ENCODE results near the gene AUTS2. TPM values are rescaled to one million over a fixed set of nuclear protein-coding genes. Genes with fewer than 3 reads are reported as not detected.

Gene AUTS2
- total RNA-seq, 1 donor from 2014 or later, result 119 TPM

DNA sequence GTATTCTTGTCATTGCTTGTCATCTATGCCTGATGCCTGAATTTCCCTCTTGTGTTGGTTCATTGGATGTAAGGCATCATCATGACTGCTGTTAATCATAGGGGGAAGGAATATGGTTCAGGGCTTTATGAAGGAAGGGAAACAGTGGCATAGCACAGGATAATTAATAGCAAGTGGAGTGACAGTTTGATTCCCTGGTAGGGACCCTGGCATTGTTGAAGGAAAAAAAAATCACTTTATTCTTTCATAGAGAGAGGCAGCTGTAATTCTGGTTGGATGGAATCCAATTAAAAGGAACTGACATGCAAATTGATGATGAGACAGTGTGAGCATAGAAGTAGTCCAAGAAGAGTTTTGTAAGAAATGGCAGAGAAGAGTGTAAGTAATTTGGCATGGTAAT lies 121.4 kb downstream of the AUTS2 start:
- DNase-seq (ENCODE audit: low spot score), result no peak

DNA sequence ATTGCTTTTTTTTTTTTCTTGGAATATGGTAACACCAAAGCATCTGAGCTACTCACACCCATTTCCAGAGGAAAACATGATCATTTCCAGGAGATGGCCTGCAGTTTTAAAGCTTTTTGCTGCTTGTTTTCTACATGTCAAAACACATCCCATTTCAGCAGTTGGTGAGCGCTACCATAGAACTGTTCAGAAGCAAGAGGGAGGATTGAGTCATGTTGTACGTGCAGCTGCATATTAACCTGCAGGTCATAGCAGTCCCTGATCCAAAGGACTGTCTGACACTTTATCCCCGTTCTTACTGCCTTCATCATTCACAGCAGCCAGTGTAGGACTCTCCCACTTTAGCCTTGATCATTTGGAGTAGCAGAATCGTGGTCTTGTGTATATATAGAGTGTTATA lies 124.6 kb downstream of the AUTS2 start:
- no peak for DNase-seq (ENCODE audit: low spot score)

DNA sequence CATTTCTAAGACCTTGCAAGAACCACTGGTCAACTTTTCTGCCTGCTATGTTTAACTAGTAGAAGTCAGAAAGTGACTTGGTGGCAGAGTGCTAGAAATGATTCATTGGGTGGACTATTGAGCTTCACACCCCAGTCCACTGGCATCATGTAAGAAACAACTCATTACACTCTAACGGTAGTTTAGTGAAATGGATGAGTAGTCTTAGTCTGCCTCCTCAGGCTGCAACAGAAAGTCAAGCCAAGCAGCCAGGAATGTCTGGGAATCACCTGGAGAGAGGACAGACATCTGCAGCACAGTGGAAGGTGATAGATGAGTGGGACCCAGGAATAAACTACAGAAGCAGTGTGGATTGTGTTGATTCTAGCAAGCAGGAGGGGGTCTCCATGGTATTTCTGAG lies 125.4 kb downstream of the AUTS2 start:
- no peak for DNase-seq (ENCODE audit: low spot score)

DNA sequence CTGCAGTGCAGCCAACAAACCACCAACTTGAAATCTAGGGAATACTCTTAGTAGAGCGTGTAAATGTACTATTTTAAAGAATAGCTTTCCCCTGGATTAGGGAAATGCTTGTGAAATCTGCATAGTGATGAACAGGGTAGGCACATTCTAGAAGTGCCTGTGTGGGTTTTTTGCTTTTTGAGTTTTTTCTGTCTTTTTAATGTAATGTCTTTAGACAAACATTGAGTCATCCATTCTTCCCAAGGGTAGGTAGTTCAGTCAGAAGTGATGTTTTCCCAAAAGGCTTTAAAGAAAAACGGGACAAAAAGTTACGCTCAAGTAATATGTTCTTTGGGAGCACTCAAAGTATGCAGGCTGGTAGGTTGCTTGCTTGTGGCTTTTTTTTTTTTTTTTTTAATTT lies 130.0 kb downstream of the AUTS2 start:
- no peak for DNase-seq (ENCODE audit: low spot score)

DNA sequence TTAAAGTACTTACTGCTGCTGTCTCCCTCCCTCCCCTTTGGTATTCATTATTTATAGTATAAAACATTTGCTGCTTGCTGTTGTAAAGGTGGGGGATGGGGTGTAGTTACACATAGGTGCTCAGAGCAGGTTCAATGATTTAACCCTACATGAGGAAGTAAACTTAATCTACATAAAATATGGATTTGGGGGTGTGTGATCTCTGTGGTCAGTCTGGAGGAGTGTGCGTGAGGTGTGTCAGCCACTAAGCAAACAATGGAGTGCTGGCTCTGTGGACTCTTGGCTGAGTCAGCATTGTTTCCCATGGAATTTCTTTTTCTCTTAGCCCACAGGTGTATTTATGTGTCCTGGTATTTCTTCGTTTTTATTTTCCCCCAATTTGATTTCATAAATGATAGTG lies 133.9 kb downstream of the AUTS2 start:
- no peak for DNase-seq (ENCODE audit: low spot score)

DNA sequence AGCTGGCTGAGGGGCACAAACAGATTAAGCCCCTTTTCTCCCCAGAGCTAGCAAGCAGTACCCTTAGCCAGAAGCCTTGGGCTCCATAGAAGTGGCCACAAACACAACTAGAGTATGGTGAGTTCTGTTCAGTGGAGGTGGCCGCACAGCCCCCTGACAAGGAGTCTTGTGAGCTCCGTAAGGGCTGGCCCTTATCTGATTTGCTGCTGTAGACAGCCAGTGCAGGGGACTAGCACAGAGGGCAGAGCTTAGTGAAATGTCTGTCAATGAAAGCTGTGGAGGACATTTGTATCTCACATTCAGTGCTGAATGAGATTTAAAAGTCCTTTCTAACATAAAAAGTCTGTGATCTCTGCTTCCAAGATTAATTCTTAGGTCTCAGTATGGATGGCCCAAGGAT lies 137.3 kb downstream of the AUTS2 start:
- DNase-seq (ENCODE audit: low spot score), result no peak

DNA sequence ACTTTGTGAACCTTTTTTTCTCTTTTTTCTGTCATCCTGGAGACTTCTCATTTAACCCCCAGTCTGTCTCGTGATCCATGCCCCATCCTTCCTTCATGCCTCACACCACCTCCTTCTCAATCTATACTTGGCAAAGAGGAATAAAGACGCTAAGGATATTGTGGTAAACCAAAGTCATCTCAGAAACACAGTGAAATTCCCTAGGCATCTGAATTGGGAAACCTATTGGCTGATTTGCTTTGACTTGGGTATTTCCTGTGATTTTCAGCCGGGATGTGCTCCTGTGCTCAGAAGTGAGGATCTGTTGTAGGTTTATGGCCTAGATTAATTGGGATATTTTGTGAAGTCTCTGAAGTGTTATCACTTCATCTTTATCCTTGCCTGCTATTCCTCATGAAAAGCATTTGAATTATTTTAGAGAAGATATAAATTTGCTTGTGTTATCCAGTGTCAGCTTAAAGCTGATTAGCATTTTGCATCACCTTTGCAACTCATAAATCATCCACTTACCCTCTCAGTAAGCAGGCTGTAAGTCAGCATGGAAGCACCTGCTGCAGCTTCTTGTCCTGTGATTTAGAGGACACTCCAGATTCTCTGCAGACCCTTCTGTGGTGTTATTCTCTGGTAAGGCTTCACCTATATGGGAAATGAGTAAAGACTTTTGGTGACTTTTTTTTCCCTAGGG lies 138.0 kb downstream of the AUTS2 start:
- no peak for DNase-seq (ENCODE audit: low spot score)

DNA sequence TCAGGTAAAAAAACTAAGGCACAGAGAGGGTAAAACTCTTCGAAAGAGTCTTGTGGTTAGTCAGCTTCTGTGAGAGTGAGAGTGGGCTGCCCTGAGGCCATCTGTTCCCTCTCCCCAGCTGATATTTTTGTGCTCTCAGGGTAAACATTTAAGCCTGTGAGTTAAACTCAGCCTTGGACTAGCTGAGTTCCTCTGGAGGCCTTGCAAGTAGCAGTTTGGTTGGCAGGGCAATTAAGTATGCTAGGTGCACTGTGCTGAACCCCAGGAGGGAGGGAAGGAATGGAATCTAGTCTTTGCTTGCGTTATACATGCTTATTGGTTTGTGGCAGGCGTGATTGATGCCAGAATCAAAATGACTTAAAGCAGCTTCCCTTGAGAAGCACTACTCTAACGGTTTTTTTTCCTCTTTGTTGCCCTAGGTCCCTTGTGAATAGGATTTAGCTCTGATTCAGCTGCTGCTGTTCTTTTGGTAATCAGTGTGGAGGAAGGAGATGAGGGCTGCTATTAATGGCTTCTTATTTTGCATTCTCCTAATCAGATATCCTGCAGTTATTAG lies 140.2 kb downstream of the AUTS2 start:
- no peak for DNase-seq (ENCODE audit: low spot score)

DNA sequence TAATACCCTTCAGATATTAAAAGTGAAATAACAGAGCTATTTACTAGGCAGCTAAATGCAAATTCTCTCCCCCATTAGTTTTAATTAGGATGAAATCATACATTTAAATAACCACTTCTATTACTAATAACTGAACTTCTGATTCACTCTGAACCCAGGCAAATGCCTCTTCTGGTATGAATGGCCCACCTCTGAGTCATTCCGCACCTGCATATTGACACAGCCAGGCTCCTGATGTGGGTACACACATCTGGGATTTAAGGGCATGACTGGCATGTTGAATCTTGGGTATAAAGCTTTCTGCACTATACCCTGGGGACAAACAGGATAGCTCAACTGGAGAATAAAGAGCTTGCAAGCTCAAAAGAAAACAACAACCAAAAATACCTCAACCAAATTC lies 140.9 kb downstream of the AUTS2 start:
- no peak for DNase-seq (ENCODE audit: low spot score)

DNA sequence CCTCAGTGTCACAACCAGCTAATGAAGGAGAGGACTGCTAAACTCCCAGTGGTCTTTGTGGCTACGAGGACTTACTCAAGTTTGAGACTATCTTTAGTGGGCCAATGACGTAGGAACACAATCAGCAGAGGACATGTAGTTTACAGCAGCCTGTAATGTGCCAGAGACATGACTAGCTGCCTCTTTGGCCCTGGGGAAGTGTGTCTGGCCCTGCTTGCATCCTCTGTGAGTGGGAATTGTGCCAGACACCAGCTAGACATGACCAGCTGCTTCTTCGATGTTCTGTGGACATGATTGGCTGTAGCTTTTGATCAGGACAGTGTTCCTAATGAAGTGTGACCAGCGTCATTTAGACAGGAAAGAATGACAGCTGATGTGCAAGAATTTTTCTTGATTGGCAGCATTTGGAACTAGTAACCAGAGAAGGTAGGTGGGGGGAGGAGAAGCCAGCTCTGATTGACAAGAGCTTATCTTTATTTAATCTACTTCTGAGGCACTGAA lies 141.7 kb downstream of the AUTS2 start:
- no peak for DNase-seq (ENCODE audit: low spot score)

DNA sequence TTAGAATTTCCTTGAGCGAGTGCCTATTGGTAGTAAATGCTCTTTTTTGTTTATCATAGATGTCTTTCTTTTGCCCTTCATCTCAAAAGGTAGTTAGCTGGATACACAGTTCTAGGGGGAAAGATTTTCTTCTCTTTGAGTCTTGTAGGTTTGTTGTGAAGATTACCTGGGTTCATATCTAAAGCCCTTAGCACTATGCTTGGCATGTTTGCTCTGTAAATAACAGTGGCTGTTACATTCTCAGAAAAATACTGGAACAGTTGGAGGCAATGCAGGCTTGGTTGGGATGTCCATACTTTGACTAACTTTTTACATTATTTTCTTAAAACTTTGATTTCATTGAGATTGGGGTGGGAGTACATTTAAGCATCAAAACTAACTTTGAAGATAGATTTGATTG lies 144.0 kb downstream of the AUTS2 start:
- DNase-seq (ENCODE audit: low spot score), result no peak

DNA sequence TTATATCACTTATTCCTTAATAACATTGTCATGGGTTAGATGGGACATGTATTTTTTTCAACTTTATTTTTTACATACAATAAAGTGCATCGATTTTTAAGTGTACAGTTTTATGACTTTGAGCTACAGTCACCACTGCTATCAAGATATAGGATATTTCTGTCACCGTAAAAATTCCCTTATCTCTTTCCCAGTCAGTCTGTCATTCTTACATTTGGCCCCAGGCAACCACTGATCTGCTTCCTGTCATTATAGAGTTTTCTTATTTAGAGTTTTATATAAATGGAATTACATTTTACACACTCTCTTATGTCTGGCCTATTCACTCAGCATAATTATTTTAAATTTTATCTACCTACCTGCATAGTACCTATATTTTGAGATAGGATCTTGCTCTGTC lies 145.2 kb downstream of the AUTS2 start:
- DNase-seq (ENCODE audit: low spot score), result no peak

DNA sequence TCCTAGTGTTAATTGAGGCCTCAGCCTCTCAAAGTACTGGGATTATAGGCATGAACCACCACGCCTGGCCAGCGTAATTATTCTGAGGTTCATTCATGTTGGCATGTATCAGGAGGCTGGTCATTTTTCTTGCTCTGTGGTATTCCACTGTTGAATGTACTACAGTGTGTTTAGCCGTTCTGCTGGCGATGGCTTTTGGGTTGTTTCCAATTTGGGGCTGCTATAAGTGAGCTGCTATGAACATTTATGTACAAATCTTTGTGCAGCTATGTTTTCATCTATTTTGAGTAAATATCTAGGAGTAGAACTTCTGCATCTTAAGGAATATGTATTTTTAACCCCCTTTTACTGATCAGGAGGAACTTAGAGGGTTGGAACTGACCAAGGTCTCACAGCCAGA lies 145.8 kb downstream of the AUTS2 start:
- DNase-seq (ENCODE audit: low spot score), result no peak

DNA sequence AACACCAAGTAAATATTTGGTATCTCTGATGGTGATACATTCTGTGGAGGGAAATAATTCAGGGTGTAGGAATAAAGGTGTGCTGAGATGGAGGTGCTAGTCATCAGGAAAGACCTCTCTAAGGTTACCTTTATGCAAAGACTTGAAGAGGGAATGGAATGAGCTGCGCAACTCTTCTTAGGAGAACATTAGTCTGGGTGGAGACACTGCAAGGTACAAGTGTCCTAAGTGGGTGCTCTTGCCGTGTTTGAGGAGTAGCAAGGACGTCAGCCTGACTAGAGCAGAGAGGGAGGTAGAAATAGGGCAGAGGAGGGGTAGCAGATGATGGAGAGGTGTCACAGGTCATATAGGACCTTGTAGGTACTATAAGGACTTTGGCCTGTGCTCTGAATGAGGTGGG lies 148.1 kb downstream of the AUTS2 start:
- no peak for DNase-seq (ENCODE audit: low spot score)

DNA sequence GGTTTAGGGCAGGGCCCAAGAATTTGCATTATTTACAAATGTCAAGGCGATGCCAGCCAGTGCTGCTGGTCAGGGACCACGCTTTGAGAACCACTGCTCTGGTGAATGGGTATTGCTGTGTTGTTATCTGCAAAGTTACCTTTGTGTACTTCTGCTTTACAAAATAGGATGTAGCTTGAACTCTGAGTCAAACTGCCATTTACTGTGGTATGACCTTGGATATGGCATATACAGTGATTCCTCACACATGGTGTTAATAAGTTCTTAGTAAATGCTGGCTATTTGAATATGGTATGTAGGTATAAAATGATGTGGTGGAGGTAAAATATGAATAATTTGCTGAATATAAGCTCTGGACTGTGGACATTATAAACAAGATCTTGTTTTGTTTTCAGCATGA lies 148.9 kb downstream of the AUTS2 start:
- no peak for DNase-seq (ENCODE audit: low spot score)

DNA sequence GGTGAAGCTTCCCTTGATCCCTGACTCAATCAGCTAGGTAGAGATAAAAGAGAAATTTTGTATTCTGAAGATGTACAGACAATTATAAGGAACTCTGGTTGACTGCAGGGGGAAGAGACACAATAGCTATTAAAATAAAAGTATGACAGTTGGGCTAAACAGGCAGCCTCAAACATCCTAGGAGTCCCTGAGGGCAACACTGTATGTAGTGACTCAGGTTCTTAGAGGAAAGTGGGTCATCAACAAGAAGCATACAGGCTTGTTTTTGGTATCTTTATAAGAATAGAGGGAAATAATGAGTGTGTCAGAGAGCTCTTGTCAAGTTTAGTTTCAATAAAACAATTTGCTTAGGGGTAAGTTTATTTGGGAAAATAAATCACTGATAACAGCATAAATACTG lies 150.3 kb downstream of the AUTS2 start:
- no peak for DNase-seq (ENCODE audit: low spot score)

DNA sequence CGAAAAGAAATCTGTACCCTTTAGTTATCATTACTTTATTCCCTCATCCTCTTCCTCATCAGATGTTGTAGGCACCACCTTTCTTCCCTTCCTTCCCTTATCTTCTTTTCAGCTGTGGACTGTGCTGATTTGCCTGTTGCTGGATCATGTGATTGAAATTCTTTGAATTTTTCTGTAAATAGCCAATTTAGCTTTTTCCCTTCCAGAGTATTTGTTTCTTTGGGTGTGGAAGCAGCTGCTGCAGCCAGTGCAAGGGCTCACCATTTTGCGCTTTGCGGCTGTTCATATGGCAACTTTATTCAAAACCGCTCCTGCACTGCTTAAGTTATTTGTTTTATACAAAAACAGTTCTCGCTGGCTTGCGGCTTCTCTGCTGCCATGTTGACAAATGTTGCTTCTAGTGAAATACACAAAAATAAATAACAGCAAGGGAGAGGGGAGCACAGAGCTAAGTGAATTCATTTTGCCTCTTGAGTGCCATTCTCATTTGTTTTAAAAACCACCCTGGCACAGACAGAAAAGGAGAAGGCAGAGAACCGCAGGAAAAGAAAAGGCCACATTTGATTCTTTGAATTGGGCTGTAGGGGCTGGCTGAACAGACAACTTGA lies 151.2 kb downstream of the AUTS2 start:
- DNase-seq (ENCODE audit: low spot score), result no peak

DNA sequence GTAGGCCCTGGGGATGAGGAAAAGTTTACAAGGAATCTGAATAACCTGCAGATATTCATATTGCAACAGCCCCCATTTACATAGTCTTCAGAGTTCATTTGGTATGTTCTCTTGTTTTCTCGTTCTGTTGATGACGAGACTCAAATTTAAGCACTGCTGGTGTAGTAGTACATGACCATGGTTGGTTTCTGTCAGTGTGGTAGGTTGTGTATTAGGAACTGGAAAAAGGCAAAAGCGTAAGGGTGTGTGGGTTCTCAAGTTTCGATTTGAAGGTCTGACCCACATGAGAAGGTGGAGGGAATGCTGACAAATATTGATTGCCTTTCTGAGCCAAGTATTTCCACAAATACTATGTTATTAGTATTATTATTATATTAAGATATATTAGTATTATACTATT lies 151.7 kb downstream of the AUTS2 start:
- no peak for DNase-seq (ENCODE audit: low spot score)

DNA sequence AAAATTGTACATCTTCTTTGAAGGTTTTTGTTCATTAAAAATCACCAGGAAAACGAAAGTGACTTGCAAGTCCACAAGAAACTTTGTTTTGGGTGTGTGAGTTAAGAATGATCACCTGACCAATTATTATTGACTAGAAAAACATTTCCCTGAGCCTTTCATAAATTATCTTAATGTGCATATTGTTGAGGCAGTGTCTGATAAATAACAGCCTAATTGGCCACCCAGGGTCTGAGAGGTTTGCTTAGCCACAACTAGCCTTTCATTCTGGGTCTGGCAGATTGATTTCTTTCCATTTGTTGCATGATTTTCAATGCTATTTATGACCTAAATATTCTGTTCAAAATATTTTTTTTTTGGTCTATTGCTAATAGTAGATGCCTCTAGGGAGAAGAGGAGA lies 152.8 kb downstream of the AUTS2 start:
- no peak for DNase-seq (ENCODE audit: low spot score)

DNA sequence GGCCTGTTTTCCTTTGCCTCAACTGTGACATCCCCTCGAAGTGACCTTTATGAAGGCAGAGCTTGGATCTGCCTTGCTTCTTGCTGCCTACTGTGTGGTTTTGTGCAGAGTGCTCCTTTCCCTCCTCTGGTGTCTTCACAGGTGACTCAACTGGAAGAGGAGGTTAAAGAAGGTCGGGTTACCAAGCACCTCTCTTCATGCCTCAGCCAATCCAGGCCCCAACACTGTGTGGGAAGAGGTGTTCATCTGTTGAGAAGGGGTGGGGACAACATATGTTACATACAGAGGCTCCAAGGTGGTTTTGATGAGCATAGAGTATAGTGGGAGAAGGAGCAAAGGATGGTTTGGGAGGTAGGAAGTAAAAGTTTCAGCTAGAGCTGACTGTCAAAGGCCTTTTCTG lies 155.7 kb downstream of the AUTS2 start:
- no peak for DNase-seq (ENCODE audit: low spot score)

DNA sequence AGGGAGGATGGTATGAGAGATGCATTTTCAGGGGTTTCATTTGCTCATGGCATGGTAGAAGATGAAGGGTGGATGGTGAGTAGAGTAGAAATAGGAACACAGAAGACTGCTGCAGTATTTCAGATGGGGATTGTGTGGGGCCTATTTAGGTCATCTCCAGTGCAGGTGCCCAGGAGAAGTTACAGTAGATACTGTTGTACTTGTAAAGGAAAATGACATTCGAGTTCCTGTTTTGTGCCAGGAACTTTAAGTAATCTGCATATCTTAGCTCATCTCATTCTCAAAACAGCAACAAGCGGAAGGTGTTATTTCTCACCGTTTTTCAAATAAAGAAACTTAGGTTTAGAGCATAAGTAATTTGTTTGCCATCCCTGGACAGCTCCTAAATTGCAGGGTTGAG lies 156.2 kb downstream of the AUTS2 start:
- no peak for DNase-seq (ENCODE audit: low spot score)

DNA sequence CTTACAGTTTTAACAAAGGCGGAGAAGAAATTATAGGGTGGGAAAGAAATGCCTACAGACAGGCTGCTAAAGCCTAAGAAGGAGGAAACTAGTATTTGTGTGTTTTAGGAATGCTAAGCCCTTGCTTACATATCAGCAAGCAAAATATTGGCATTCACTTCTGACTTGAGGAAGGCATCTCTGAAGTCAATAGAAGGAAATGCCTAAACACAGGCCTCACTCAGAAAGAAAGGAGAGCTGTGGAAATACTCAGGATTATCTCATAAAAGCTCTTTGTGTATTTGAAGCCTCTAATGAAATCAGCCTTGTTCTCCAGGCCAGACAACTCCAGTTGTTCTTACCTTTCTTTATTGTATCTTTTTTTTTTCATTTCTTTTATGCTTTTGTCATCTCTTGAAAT lies 158.0 kb downstream of the AUTS2 start:
- no peak for DNase-seq (ENCODE audit: low spot score)

DNA sequence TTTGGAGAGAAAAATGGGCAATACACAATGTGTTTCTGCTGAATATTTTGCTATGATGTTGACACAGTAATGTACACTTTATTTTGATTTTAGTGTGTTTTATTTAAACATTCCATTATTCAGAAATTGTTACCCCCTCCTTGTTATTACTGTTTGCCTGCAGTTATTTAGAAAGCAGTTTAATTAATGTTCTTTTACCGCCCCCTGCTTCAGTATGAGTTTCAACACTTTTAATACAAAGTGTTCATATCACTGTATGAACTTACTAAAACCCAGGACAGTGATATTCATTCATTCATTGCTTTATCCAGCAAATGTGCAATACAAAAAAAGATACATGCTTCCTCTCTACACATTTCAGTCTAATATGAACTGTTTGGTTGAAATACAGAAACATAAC lies 159.3 kb downstream of the AUTS2 start:
- no peak for DNase-seq (ENCODE audit: low spot score)

DNA sequence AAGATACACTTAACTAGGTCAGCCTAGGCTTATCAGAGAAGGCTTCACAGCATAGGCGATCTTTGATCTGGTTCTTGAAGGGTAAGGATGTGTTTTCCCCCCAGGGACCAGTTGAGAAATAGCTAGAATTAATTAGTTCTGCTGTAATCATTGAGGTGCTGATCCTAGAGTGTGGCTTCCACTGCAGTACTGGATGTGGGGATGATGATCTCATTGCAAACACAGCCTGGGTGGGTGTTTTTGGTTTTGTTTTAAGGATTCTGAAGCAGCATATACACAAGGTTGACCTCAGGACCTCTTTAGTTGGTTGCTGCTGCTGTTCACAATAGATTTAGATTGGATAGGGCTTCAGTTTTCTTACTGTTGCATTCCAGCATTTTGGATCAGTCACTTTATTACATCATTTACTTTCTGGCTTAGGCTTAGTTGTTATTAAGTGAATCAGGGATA lies 159.7 kb downstream of the AUTS2 start:
- DNase-seq (ENCODE audit: low spot score), result no peak
